ENCODE data around the gene NFATC1.

The NFATC1 gene

GRCh38 chr18:79389689-79390088 lies 6.0 kb upstream of the NFATC1 start:
- no peak for DNase-seq (ENCODE audit: low read depth)

GRCh38 chr18:79392226-79392625 lies 3.5 kb upstream of the NFATC1 start:
- DNase-seq (ENCODE audit: low read depth), result no peak

DNA sequence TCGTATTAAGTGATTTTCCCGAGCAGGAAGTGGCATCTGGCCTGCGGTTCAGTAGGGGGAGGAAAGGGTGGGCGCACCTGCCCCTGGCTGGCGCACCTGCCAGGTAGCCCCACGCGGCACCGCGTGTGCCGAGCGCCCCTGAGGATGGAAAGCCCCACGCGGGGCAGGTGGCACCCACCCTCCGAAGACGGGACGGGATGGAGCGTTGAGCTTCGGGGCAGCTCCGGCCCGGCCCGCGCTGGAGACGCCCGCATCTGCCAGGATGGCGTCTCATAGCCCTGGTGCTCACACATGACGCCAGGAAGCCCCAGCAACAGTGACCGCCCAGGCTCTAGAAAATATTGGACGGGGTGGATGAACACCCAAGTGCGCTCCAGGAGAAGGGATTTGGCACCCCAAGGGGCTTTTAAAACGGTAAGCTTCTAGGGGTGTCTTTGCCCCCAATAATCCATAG lies 2.5 kb upstream of the NFATC1 start:
- DNase-seq (ENCODE audit: low read depth), result no peak

GRCh38 chr18:79393635-79394533 lies 1.8 kb upstream of the NFATC1 start:
- peak; percentile 70 for DNase-seq (ENCODE audit: low read depth)

- DNase-seq (ENCODE audit: low read depth), result peak; percentile 31
Observed at GRCh38 chr18:79394534-79395307, 1.0 kb upstream of the NFATC1 start.

- no peak for DNase-seq (ENCODE audit: low read depth)
Observed at GRCh38 chr18:79395308-79395640, 456 bp upstream of the NFATC1 start.

DNA sequence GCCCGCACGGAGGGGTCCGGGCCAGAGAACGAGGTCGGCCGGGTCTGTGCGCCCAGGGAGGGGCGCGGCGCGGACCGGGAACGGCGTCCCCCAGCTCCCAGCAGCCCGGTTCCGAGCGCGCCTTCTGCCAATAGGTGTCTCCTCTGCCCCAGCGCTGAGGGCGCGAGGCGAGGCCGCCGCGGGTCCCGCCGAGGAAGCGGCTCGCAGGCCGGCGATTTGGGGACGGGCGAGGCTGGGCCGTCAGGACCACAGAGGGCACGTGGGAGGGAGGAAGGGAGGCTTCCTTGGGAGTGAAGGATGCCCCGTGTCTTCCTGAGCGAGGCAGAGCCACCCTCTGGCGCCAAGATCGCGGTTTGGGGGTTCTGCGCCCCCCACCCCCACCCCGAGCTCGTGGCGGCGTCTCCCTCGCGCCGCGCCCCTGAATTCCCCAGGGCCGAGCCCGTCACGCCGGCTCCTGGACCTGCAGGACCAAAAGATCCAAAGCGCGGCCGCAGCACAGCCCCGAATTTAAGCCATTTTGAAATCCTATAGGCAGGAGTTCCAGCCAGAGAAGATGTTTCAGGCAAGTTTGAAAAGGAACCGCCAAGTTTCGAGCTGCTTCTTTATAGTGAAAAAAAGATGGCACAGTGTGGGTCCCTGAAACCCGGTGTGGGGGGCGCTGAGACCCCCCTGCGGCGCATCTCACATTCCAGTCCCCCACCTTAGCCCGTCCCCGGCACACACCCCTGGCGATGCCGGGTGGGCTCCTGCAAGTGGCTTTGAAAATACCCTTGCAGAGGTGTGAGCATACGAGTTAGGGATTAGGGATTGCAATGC lies 909 bp downstream of the NFATC1 start:
- DNase-seq (ENCODE audit: low read depth), result peak; percentile 18

- DNase-seq (ENCODE audit: low read depth), result no peak
Observed at GRCh38 chr18:79397247-79397829, 1.6 kb downstream of the NFATC1 start.

DNA sequence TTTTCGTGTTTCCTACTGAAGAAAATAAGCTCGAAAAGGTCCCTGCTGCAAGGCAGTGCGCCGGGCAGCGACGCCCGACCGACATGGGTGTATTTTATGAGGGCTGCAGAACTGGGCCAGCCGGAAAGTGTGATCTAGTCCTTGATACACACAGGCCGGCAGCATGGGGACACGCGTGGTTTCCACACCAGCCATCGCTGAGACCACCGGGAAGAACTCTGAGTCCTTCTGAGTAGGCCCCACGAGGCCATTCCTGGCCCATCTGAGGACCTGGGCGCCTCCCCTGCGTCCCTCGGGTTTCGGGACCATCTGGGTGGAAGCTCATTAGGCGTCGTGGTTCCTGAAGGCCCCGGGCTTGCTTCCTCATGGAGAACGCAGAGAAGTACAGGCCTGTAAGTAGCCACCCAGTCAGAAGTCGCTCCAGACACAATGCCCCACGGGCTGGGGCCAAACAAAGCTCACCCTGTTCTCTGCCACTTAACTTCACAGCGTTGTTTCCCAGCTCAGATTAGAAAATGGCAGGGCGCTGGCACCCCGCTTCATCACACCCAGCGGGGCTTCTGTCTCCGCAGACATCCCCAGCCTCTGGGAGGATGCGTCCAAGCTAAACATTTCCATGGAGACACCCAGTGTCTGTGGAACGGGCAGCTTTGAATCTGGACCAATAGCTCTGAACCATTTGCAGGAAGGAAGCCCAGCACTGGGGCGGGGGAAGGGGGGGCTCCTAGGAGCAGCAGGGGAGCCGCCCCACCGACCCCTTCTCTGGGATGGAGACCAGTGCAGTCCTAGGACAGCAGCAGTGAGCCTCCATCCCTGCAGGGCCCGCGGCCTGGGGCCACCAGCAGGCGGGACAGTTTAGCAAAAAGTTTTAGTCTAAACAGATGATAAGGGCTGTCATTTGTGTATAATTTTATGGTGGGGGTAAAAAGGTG lies 2.4 kb downstream of the NFATC1 start:
- DNase-seq (ENCODE audit: low read depth), result no peak

DNA sequence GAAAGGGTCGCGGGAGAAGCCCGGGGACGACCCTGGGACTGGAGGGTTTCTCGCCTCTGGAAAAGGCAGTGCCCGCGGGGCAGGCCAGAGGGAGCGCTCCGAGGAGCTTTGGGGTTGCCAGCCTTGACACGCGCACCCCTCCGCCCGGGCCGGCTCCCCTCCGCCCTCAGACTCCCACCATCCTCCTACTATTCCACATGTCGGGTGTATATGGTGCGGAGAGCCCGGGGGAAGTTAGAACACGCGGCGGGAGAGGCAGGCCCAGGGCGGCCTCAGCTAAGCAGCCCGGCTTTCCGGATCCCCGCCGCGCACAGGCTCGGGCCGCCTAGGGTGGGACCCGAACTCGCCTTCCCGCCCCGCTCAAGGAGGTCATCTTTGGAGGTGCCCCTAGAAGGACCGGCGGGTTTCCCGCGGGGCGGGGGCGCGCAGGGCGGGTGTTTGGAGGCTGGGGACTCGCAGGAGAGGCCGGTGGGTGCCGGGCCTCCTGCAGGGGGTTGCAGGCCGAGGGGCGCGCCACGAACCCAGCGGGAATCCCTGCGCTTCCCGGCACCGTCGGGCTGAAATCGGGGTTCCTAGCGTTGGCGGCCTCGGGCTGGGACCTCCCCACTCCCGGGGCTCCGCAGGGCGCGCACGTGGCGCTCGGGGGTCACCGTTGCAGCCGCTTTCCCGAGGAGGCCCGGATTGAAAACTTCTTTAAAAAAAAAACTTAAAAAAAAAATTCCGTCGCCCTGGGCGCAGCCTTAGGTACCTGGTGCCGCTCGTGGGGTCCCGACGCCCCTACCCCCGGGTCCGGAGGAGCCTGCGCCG lies 3.7 kb downstream of the NFATC1 start:
- no peak for DNase-seq (ENCODE audit: low read depth)

GRCh38 chr18:79400091-79400590 lies 4.4 kb downstream of the NFATC1 start:
- no peak for DNase-seq (ENCODE audit: low read depth)

GRCh38 chr18:79400591-79401381 lies 5.1 kb downstream of the NFATC1 start:
- no peak for DNase-seq (ENCODE audit: low read depth)

GRCh38 chr18:79401494-79402208 lies 5.9 kb downstream of the NFATC1 start:
- DNase-seq (ENCODE audit: low read depth), result no peak

DNA sequence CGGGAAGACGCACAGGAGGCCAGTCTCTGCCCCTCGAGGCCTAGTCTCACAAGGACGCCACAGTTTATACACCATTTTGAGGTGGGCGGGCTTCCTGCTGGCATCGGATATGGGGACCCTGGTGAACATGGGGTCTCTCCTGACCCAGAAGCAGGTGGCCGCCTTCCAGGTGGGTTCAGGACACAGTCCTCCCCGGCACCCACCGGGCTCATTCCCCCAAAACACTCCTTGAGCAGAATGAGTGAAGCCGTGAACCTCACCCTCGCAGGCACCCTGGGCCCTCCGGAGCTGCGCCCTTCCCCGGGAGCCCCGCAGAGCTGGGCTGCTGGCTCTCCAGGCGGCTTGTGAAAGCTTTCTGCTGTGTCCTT lies 6.5 kb downstream of the NFATC1 start:
- DNase-seq (ENCODE audit: low read depth), result no peak

GRCh38 chr18:79402977-79403722 lies 7.4 kb downstream of the NFATC1 start:
- peak; percentile 58 for DNase-seq (ENCODE audit: low read depth)

DNA sequence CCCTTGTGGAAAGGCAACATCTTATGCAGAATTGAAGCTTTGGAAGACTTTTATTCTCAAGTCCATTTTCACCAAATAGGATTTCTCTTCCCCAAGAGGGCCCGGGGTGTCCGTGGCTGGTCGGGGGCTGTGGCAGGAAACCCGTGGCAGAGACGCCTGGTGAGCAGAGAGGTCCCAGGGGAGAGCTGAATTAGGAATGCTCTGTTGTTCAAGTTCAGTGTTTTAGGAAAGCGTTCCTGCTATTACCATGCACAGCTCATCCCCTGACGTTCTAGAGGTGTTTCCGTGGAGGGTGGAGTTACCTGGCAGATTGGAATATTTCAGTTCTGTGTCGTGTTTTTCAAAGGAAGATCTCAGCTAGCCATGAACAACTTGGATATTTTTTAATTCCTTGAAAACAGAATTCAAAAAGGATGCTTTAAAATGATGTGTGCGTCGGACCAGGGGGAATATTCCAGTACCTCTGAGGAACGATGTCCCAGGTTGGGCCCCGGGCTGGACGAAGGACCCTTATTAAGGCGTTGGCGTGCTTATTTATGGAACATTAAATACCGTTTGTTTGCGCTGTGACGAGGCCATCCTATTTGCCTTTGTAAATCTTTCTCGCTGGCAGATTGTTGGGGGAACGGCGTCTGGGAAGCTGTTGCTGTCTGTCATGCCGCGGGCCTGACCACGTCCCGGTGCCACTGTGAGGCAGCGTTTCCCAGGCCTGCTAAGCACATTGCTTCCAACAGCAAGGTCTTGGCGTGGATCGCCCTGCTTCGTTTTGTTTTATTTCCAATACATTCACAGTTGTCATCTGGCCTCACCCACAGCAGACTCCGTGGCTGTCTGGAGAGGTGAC lies 8.2 kb downstream of the NFATC1 start:
- DNase-seq (ENCODE audit: low read depth), result no peak

DNA sequence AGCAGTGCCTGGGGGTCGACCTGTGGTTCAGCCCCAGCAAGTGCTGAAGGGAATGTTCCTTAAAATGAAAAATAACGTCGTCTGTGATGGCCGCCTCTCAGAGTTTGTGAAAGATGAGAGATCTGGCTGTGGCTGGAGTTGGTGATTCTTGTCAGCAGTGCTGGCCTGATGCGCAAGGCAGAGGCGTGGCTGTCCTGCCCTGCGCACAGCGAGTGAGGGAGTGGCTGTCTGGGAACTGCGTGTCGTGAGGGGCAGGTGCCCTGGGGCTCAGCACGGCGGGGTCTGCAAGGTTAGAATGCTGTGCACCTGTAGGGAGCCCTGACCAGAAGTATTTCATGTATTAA lies 8.8 kb downstream of the NFATC1 start:
- no peak for DNase-seq (ENCODE audit: low read depth)
